22Rv1 (cell line): Measurements from ENCODE around the gene ACTN3.

ENCODE experiments used
- H3K27ac ChIP-seq: fragments of 450-650 bp; 2 replicates; pipeline ENCODE4 v1.5.1; 2017
- ZFX ChIP-seq: fragments of 450-650 bp; IDR thresholded peaks from 2 replicates; pipeline ENCODE4 v1.6.1; 2017; ENCODE audit warnings: antibody characterized with exemption, borderline replicate concordance
- TF ChIP-seq, protein P1 (sequence below): fragments of 450-650 bp; IDR thresholded peaks from 2 replicates; pipeline ENCODE4 v1.5.1; 2017; ENCODE audit warnings: mild to moderate bottlenecking

The ACTN3 gene

DNA sequence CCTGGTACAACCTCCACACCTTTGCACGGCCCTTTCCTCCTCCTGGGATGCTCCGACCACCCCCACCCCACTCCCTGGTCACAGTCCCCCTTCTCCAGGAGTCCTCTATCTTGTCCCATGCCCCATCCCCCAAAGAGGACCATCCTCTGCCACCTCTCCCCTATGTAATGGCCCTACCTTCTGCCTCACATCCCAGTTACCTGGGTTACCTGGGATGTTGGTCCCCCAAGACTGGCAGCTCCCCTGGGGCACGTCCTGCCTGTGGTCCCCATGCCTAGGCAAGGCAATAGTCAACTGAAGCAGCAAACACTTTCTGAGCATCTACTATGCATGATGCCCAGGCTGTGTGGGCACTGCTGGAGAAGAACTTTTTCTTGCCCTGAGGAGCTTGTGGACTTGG, 8.7 kb downstream of the ACTN3 start:
- H3K27ac ChIP-seq, result no peak overlapping the region
- no peak for TF ChIP-seq ZFX

DNA sequence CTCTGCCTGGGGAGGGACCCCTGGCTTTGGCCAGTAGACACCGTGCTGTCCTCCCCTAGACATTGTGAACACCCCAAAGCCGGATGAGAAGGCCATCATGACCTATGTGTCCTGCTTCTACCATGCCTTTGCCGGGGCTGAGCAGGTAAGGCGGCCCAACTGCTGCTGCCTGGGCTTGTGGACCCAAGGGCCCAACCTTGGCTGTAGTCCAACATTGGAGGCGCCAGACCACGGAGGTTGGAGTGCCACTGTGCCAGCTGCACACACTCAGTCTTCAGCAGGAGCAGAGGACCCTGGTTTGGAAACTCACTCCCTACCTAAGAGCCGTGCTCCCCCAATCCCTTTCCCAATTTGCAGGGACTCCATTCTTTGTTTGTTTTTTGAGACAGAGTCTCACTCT, 9.4 kb downstream of the ACTN3 start:
- no peak overlapping the region for H3K27ac ChIP-seq
- TF ChIP-seq ZFX, result no peak
- TF ChIP-seq, protein P1, sequence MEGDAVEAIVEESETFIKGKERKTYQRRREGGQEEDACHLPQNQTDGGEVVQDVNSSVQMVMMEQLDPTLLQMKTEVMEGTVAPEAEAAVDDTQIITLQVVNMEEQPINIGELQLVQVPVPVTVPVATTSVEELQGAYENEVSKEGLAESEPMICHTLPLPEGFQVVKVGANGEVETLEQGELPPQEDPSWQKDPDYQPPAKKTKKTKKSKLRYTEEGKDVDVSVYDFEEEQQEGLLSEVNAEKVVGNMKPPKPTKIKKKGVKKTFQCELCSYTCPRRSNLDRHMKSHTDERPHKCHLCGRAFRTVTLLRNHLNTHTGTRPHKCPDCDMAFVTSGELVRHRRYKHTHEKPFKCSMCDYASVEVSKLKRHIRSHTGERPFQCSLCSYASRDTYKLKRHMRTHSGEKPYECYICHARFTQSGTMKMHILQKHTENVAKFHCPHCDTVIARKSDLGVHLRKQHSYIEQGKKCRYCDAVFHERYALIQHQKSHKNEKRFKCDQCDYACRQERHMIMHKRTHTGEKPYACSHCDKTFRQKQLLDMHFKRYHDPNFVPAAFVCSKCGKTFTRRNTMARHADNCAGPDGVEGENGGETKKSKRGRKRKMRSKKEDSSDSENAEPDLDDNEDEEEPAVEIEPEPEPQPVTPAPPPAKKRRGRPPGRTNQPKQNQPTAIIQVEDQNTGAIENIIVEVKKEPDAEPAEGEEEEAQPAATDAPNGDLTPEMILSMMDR, result no peak

DNA sequence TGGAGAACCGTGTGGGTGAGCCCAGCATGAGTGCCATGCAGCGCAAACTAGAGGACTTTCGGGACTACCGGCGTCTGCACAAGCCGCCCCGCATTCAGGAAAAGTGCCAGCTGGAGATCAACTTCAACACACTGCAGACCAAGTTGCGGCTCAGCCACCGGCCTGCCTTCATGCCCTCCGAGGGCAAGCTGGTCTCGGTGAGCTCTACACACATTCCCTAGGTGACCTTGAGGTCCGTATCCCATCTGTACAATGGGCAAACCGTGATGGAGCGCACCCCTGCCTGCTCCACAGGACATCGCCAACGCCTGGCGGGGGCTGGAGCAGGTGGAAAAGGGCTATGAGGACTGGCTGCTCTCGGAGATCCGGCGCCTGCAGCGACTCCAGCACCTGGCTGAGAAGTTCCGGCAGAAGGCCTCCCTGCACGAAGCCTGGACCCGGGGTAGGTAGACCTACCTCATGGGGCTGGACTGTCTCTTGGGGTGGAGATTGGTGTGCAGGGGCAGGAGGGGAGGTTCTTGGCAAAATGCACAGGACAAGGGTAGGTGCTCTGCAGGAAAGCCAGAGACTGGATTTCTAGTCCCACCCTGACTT, 11.1 kb downstream of the ACTN3 start:
- TF ChIP-seq, protein P1, result no peak
- TF ChIP-seq ZFX, result no peak
- no peak overlapping the region for H3K27ac ChIP-seq

DNA sequence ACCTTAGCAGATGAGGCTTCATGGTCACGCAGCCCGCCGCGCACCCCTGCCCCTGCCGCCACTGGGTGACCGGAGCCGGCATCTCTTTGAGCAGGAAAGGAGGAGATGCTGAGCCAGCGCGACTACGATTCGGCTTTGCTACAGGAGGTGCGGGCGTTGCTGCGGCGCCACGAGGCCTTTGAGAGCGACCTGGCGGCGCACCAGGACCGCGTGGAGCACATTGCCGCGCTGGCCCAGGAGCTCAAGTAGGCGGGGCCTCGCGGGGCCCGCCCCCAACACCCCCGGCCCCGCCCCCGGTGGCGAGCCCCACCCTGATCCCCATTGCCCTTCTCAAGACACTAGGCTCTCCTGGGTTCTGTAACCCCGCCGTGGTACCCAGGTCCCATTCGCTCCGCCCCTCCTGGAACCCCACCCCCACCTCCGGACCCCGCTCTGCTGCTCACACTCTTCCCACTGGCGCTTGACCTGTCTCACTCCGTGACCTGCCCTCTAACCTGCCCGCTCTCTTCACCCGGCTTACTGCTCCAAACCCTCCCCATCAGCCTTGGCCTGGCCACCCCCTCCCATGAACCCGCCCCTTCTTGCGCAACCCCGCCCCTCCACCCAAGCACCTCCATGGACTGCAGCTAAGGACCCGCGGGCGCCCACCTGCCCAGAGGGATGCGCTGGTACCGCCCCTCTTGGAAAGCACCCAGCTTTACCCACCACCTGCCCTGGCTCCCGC, 12.6 kb downstream of the ACTN3 start:
- TF ChIP-seq ZFX, result no peak
- TF ChIP-seq, protein P1, result no peak
- H3K27ac ChIP-seq, result no peak overlapping the region

- TF ChIP-seq ZFX, result no peak
- TF ChIP-seq, protein P1, result no peak
- no peak overlapping the region for H3K27ac ChIP-seq
These were observed 13.4 kb downstream of the ACTN3 start for GRCh38 chr11:66559866-66560676.

- no peak overlapping the region for H3K27ac ChIP-seq
These were observed 14.7 kb downstream of the ACTN3 start for GRCh38 chr11:66561178-66561974.

GRCh38 chr11:66561975-66562248, 15.2 kb downstream of the ACTN3 start:
- TF ChIP-seq, protein P1, result no peak
- no peak for TF ChIP-seq ZFX
- no peak overlapping the region for H3K27ac ChIP-seq

More at GRCh38 chr11:66561178-66561974, 14.7 kb downstream of the ACTN3 start:
- TF ChIP-seq, protein P1, result no peak
- no peak for TF ChIP-seq ZFX
